Duodenal mucosa (tissue), 2 donors: Measurements from ENCODE around the gene ARMH1.
"Not testable (repeated sequence)": the region's sequence is repeated elsewhere in the genome, so short reads cannot be mapped to it uniquely, and the experiment has no call there.

Experiments
- H3K27ac ChIP-seq: one replicate; pipeline ENCODE4 v1.7.0; 2013; ENCODE audit warnings: low read depth, low read length
- H3K27me3 ChIP-seq, 2 donors: one replicate each; pipeline ENCODE4 v1.7.0; 2013; ENCODE audit warnings: low read length in 2 of 2, control low read depth in 1 of 2; ENCODE audit not compliant: insufficient read depth in 2 of 2, control insufficient read depth in 1 of 2
- H3K36me3 ChIP-seq, 2 donors: one replicate each; pipeline ENCODE4 v1.7.0; 2013; ENCODE audit warnings: low read length in 2 of 2, control low read depth in 1 of 2; ENCODE audit not compliant: insufficient read depth in 2 of 2, control insufficient read depth in 1 of 2
- H3K4me1 ChIP-seq, 2 donors: one replicate each; pipeline ENCODE4 v1.7.0; 2013; ENCODE audit warnings: low read length in 2 of 2, control low read depth in 1 of 2; ENCODE audit not compliant: insufficient read depth in 2 of 2, control insufficient read depth in 1 of 2
- H3K4me3 ChIP-seq, 2 donors: one replicate each; pipeline ENCODE4 v1.7.0; 2013; ENCODE audit warnings: low read length in 2 of 2, low read depth in 1 of 2
- H3K9ac ChIP-seq, 2 donors: one replicate each; pipeline ENCODE4 v1.7.0; 2013; ENCODE audit warnings: low read length in 2 of 2, low read depth in 1 of 2
- H3K9me3 ChIP-seq, 2 donors: one replicate each; pipeline ENCODE4 v1.7.0; 2013; ENCODE audit warnings: low read length in 2 of 2, control low read depth in 1 of 2; ENCODE audit not compliant: control insufficient read depth in 1 of 2

ARMH1 gene

DNA sequence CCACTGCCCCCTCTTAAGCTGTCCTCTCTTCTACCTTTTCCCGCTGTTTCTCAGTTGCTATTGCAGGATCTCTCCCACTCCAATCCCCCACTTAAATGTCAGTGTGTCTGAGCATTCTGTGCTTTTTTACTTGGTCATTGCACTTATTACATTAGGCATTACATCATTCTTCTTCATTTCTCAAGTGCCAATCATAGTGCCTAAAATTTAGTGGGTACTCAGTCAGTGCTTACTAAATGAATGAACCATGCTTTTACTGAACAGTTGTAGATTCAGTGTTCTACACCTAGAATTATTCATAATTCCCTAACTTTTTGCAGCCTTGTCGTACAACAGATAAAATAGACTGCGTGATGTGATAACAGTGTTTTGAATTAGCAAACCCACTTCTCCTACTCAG, 19.4 kb downstream of the ARMH1 start:
- Histone ChIP-seq H3K4me1 (peaks cover 0 to 2% of the 10 kb centered on the region in 2 donors), H3K27me3 (no peaks in the 10 kb centered on the region), H3K4me3 (no peak overlapping the region), H3K9ac (no peak overlapping the region), H3K27ac (no peak overlapping the region), H3K36me3 (no peaks in the 10 kb centered on the region), H3K9me3 (no peaks in the 10 kb centered on the region)

DNA sequence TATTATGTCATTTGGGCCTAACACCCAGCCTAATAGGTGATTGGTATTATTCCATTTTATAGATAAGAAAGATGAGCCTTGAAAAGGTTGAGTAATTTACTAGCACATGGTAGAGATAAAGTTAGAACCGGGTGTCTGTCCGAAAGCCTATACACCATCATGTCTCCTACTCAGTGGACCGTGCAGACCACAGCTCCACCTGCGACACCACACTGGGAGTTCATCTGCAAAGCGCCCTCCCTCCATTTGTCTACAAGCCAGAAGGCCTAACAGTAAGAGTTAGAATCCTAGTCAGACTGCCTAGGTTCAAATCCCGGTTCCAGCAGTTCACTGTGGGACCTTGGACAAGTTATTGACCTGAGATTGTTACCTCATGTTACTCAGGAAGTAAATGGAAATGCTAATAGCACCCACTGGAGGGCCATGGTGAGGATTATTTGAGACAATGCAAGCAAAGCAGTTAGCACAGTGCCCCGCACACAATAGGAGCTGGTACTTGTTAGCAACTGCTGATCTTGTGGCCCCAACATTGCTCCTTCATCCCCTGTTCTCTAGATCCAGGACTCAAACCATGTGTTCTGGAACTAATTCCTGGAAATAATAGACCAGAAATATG, 20.5 kb downstream of the ARMH1 start:
- no peaks in the 10 kb centered on the region for H3K9me3 ChIP-seq
- no peaks in the 10 kb centered on the region for H3K36me3 ChIP-seq
- no peaks in the 10 kb centered on the region for H3K27me3 ChIP-seq
- H3K4me1 ChIP-seq, result no peaks in the 10 kb centered on the region
- H3K9ac ChIP-seq, result no peak overlapping the region
- H3K4me3 ChIP-seq, result no peak overlapping the region
- no peak overlapping the region for H3K27ac ChIP-seq

- no peaks in the 10 kb centered on the region for H3K4me1 ChIP-seq
- no peak overlapping the region for H3K27ac ChIP-seq
- no peak overlapping the region for H3K4me3 ChIP-seq
- H3K36me3 ChIP-seq, result no peaks in the 10 kb centered on the region
- H3K9me3 ChIP-seq, result no peaks in the 10 kb centered on the region
- H3K9ac ChIP-seq, result no peak overlapping the region
- H3K27me3 ChIP-seq, result no peaks in the 10 kb centered on the region
These were observed 21.2 kb downstream of the ARMH1 start for GRCh38 chr1:44695671-44696070.

DNA sequence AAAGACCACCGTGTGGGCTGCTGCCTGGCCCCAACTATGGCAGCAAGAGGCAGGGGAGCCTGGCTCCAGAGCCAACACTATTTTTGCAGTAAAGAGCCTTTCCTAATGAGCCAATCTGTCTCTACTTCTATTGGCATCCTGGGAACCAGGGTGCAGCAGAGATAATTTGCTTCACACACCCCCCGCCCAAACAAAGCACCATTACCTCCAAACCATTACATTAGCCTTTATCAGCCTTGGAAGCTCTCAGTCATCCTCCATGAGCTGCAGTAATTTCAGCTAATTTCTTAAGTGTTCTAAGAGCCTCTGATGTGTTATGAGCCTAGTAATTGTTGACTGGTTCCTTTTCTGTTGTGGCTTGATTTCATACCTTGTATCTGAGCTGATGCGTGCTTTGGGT, 21.6 kb downstream of the ARMH1 start:
- Histone ChIP-seq H3K4me3 (no peak overlapping the region), H3K36me3 (no peaks in the 10 kb centered on the region), H3K9ac (no peak overlapping the region), H3K9me3 (no peaks in the 10 kb centered on the region), H3K27ac (no peak overlapping the region), H3K4me1 (no peaks in the 10 kb centered on the region), H3K27me3 (no peaks in the 10 kb centered on the region)

DNA sequence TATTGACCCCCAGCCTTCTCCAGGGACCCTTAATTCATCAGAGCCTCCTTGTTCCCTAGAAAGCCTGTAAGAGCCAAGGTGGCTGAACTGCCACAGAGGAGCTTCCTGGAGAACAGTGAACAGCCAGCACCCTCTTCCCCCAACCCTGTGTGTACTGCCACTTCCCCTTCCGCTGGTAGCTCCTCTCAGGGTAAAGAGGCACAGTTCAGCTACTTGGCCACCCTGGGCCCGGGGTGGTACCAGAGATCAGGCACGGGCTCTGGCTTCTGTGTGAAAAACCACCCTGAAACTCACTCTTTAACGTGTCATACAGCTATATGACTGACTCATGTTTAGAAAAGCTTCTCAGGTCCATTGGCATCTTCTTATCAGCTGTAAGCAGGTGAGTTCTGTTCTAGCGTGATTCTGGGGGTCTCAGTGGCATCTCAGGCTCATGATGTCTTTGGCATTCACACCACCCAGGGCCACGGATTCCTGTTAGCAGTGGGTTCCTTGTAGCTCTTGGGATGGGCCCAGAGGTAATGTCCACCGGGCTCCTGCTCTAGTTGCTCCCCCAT, 22.4 kb downstream of the ARMH1 start:
- H3K9me3 ChIP-seq, result no peaks in the 10 kb centered on the region
- no peak overlapping the region for H3K27ac ChIP-seq
- H3K4me3 ChIP-seq, result no peak overlapping the region
- H3K9ac ChIP-seq, result no peak overlapping the region
- peaks cover 0 to 3% of the 10 kb centered on the region in 2 donors for H3K4me1 ChIP-seq
- H3K36me3 ChIP-seq, result no peaks in the 10 kb centered on the region
- H3K27me3 ChIP-seq, result no peaks in the 10 kb centered on the region

GRCh38 chr1:44698138-44698537, 23.6 kb downstream of the ARMH1 start:
- Histone ChIP-seq H3K9ac (no peak overlapping the region), H3K4me3 (no peak overlapping the region), H3K27ac (no peak overlapping the region), H3K9me3 (no peaks in the 10 kb centered on the region), H3K27me3 (no peaks in the 10 kb centered on the region), H3K36me3 (no peaks in the 10 kb centered on the region), H3K4me1 (peaks cover 0 to 6% of the 10 kb centered on the region in 2 donors)

DNA sequence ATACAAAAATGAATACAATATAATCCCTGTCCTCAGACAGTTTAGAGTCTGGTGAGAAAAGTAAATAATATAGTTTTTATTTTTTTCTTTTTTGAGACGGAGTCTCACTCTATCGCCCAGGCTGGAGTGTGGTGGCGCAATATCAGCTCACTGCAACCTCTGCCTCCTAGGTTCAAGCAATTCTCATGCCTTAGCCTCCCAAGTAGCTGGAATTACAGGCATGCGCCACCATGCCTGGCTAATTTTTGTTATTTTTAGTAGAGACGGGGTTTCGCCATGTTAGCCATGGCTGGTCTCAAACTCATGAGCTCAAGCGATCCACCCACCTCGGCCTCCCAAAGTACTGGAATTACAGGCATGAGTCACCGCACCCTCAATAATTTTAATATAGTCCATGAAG, 24.9 kb downstream of the ARMH1 start:
- not testable (repeated sequence) for H3K27ac ChIP-seq, H3K36me3 ChIP-seq, H3K27me3 ChIP-seq, H3K9ac ChIP-seq, H3K4me1 ChIP-seq, H3K4me3 ChIP-seq, H3K9me3 ChIP-seq

- Histone ChIP-seq H3K36me3 (no peaks in the 10 kb centered on the region), H3K9ac (no peak overlapping the region), H3K9me3 (no peaks in the 10 kb centered on the region), H3K27ac (no peak overlapping the region), H3K27me3 (no peaks in the 10 kb centered on the region), H3K4me3 (no peak overlapping the region), H3K4me1 (peaks cover 0 to 6% of the 10 kb centered on the region in 2 donors)
These were observed 26.1 kb downstream of the ARMH1 start for GRCh38 chr1:44700573-44700972.

DNA sequence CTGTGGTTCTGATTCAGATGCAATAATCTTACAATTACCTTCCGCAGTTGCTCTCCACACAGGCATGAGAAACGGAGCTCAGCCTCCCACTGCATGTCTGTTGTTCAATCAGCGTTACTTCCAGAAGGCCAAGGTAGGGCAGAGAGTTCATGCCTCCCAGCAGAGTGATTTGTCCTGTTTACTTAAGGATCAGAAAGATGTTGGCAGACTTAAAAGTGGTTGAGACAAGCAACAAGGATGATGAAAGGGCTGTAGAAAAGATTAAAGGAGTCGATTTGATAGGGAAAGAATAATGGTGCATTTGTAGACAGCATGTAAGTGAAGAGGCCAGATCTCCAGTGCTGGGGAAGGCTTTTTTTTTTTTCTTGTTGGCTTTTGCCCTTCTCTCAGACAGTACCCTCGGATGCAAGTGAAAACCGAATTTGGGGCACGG, 26.6 kb downstream of the ARMH1 start:
- Histone ChIP-seq H3K36me3 (no peaks in the 10 kb centered on the region), H3K4me1 (peaks cover 0 to 6% of the 10 kb centered on the region in 2 donors), H3K27ac (no peak overlapping the region), H3K9me3 (no peaks in the 10 kb centered on the region), H3K4me3 (no peak overlapping the region), H3K9ac (no peak overlapping the region), H3K27me3 (no peaks in the 10 kb centered on the region)

- peaks cover 6 to 7% of the 10 kb centered on the region in 2 donors for H3K4me1 ChIP-seq
- no peaks in the 10 kb centered on the region for H3K9me3 ChIP-seq
- H3K36me3 ChIP-seq, result no peaks in the 10 kb centered on the region
- no peak overlapping the region for H3K4me3 ChIP-seq
- H3K27ac ChIP-seq, result no peak overlapping the region
- no peaks in the 10 kb centered on the region for H3K27me3 ChIP-seq
- no peak overlapping the region for H3K9ac ChIP-seq
These were observed 31.0 kb downstream of the ARMH1 start for GRCh38 chr1:44705470-44705869.
